Fibroblast of mammary gland (primary cell): ENCODE data around the gene PHTF2.
A peak's percentile ranks its signal among the peaks of the same experiment; 100 is the strongest.

ENCODE experiments used
- DNase-seq: peaks from one replicate; pipeline ENCODE4 v3.0.0-alpha.2; 2010; ENCODE audit warnings: low read depth
- H3K4me3 ChIP-seq: 2 replicates; pipeline ENCODE4 v1.5.1; 2011; ENCODE audit warnings: low read depth, mild to moderate bottlenecking, low read length, moderate library complexity; ENCODE audit not compliant: control insufficient read depth
- CTCF ChIP-seq: conservative IDR thresholded peaks from 2 replicates; pipeline ENCODE4 v1.5.1; 2011; ENCODE audit warnings: low read depth, low read length, inconsistent platforms; ENCODE audit not compliant: control insufficient read depth, insufficient read depth

Gene PHTF2

DNA sequence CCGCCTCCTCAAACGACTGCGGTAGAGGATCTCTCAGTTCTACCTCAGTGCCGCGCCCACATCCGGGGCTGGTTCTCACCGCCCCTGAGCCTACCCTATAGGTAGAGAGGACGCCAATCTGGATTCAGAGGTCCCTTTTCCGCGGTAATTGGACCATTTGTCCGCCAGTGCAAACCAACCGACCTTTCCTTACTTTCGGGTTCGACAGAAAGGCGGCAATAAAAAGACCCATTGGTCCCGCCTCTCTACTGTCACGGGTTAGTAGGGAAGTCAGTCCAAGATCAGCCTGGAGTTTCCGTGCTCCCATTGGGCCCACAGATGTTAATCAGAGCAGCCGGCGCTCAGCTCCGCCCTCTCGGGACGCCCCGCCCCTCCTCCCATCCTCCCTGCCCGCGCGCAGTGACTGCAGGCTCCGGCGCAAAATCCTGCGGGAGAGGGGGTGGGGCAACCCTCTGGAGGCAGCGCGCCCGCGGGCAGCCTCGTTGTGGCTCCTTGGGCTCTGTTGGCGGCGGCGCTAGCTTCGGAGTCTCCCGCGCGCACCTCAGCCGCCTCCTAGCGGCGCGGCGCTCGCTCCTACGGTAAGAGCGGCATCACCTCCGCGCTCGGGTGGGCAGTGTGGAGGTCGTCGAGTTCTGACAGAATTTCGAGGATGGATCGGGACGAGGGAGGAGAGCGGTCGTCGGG is at the start of gene PHTF2, which contains the start of gene TMEM60:
Gene PHTF2, plus strand, starts transcription at position 380 of the 684 bp plus-strand sequence.
Gene TMEM60, minus strand, starts transcription at position 41 of the 684 bp plus-strand sequence. CDS start 4,061 bp downstream, outside the sequence.
- DNase-seq: peak; percentile 99
- peak within 1 kb of the TSS; percentile 97 for H3K4me3 ChIP-seq
- TF ChIP-seq CTCF: peak; percentile 31

- no peak for DNase-seq
- TF ChIP-seq CTCF: no peak
Measured at GRCh38 chr7:77752016-77752415, 46.6 kb upstream of the PHTF2 start.

DNA sequence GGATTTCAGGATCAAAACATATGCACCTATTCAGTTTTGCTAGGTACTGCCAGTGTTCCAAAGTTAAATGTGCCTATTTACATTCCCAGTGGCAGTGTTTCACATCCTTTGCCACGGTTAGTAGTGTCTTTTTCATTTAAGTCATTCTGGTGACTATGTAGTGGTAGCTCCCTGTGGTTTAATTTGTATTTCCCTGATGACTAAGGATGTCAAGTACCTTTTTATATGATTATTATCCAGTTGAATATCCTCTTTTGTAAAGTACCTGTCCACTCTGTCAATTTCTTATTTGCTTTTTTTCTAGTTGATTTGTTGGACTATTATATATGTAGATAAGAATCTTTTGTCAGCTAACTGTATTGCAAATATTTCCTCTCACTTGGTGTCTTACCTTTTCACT is 45.4 kb upstream of the PHTF2 start:
- no peak for TF ChIP-seq CTCF
- H3K4me3 ChIP-seq: no peak overlapping the region
- DNase-seq: no peak

More at GRCh38 chr7:77752016-77752415, 46.6 kb upstream of the PHTF2 start:
- no peak overlapping the region for H3K4me3 ChIP-seq

DNA sequence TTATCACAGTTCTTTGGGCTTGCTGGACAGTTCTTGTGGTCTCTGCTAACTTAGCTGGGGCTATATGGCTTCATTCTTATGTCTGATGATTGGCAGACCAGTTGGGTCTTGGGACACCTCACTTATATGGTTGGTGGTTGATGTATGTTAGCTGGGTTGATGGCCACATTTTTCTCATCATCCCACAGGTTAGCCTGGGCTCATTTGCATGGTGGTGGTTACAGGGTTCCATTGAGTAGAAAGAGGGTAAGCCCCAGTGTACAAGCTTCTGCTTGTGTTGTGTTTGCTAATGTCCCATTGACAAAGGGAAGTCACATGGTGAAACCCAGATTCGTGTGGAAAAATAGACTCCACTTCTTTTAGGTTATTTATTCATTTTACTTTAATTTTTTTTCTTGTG is 41.0 kb upstream of the PHTF2 start:
- TF ChIP-seq CTCF: no peak
- H3K4me3 ChIP-seq: no peak overlapping the region
- no peak for DNase-seq

GRCh38 chr7:77759294-77759889 is 39.2 kb upstream of the PHTF2 start:
- no peak overlapping the region for H3K4me3 ChIP-seq
- TF ChIP-seq CTCF: peak; percentile 79
- peak; percentile 81 for DNase-seq

DNA sequence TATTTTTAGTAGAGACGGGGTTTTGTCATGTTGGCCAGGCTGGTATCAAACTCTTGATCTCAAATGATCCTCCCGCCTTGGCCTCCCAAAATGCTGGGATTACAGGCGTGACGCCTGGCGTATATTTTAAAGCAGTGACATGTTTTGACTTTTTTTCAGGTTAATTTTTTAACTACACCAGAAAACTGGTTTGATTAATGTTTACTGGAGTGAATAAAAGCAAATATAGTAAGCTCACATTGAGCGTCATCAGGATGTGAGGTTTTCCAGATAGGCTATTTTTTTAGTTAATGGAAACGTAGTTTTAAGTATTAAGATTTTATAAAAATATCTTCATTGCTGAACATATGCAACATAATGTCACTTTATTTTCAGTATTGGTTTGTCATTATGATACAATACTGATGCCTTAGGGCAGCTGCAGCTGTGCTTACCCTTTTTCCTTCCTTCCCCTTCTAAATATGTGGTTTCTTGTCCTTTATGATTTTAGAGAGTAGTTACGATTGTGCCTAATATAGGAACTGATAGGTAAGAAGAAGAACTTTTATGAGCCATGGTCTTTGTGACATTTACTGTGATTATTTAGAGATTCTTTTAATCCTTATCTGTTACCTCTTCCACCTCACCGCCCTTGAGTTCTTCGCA is 37.6 kb upstream of the PHTF2 start:
- no peak for DNase-seq
- no peak for TF ChIP-seq CTCF
- no peak overlapping the region for H3K4me3 ChIP-seq
